HAP-1 (cell line): Measurements from ENCODE around the gene ADAMTS17.

Experiments used
- DNase-seq, 2 experiments: peaks; one replicate each; pipeline ENCODE4 v3.0.0-alpha.2; 2016 to 2020; ENCODE audit warnings: low spot score in 2 of 2
- H3K27me3 ChIP-seq: fragments of 250-450 bp; sonication (Bioruptor Pico); 2 replicates; pipeline ENCODE4 v1.5.1; 2020; ENCODE audit warnings: low read depth, mild to moderate bottlenecking, moderate library complexity
- H3K36me3 ChIP-seq: fragments of 250-450 bp; sonication (Bioruptor Pico); replicated peaks from 2 replicates; pipeline ENCODE4 v1.5.1; 2020; ENCODE audit warnings: mild to moderate bottlenecking
- H3K4me1 ChIP-seq: fragments of 250-450 bp; sonication (Bioruptor Pico); 2 replicates; pipeline ENCODE4 v1.5.1; 2020; ENCODE audit warnings: mild to moderate bottlenecking
- H3K4me3 ChIP-seq: fragments of 250-450 bp; sonication (Bioruptor Pico); 2 replicates; pipeline ENCODE4 v1.5.1; 2020; ENCODE audit warnings: mild to moderate bottlenecking, moderate library complexity
- H3K9me3 ChIP-seq: fragments of 250-450 bp; sonication (Bioruptor Pico); 2 replicates; pipeline ENCODE4 v1.5.1; 2020; ENCODE audit warnings: mild to moderate bottlenecking, moderate library complexity
- in situ Hi-C: fragments of 300-500 bp; cut with MboI; formaldehyde crosslinking; loops from 3 replicates; pipeline ENCODE4 v1.14.3; 2020; ENCODE audit warnings: low sequenced_read_pairs, inconsistent platforms, mixed read lengths

Gene ADAMTS17

DNA sequence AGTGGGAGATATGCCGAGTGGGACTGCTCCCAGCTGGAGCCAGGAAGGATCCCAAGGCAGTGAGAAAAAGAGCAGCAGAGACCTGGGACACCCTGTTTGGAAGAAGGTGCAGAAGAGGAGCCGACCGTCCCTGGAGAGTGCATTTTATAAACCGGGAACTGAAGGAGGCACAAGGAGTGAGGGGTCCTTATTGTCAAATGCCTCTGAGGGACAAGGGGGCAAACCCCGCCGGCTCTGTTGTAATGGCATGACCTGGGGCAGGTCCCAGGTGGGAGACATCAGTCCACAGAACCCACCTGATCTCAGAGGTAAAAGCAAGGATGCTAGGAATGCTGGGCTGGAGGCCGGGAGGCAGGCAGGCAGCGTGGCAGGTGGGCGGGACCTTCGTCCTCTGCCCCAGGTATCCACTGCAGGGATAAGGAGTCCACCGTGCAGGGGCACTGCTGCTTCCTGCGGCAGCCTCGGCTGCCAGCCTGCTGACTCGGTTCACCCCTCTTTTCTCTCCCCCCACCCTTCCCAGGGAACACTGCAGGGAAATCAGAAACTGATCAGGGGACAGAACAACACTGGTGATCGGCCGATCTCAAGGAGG is 26.9 kb downstream of the ADAMTS17 start:
- Histone ChIP-seq H3K36me3 (no peaks in the 10 kb centered on the region), H3K4me3 (no peak overlapping the region), H3K27me3 (no peaks in the 10 kb centered on the region), H3K9me3 (no peaks in the 10 kb centered on the region), H3K4me1 (no peaks in the 10 kb centered on the region)
- in situ Hi-C loops = no loop called here
- no peak for DNase-seq

DNA sequence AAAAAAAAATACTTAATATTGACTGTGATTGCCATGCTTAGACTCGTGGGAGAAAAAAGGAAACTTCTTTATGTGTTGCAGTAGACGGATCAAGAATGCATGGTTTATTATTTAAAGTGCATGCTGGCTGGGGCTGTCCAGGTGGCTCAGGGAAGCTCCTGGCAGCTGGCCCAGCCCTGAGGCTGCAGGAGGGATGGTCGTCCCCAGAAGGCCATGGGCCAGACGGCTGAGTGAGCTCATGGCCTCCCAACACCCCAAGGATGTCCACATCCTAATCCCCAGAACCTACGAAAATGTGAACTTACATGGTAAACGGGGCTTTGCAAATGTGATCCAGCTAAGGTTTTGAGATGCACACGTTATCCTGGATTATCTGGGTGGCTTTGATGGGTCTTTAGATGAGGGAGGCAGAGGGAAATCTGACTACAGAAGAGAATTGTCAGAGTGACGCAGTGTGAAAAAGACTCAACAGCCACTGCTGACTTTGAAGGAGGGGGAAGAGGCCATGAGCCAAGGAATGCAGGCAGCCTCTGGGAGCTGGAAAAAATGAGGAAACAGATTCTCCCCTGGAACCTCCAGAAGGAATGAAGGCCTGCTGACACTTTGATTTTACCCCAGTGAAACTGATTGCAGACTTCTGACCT is 29.8 kb downstream of the ADAMTS17 start:
- in situ Hi-C loops = no loop called here
- DNase-seq = no peak
- no peaks in the 10 kb centered on the region for H3K27me3 ChIP-seq
- no peaks in the 10 kb centered on the region for H3K9me3 ChIP-seq
- no peak overlapping the region for H3K4me3 ChIP-seq
- H3K36me3 ChIP-seq = no peaks in the 10 kb centered on the region
- no peaks in the 10 kb centered on the region for H3K4me1 ChIP-seq

DNA sequence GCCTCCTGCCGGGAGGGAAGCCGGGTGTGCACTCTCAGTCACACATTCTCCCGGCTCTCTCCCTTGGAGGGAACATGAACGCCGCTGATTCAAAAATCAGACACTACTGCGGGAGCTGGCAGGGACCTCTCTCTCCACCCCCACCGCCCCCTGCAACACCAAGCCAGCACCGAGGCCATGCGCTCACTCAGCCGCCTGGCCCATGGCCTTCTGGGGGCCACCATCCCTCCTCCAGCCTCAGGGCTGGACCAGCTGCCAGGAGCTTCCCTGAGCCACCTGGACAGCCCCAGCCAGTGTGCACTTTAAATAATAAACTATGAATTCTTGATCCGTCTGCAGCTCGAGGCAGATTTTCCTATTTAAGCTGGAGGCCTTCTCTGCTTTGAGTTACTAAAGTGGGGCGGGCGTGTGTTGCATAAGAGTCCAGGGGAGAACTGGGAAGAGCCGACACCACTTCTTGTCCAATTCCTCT is 30.6 kb downstream of the ADAMTS17 start:
- Histone ChIP-seq H3K9me3 (no peaks in the 10 kb centered on the region), H3K4me1 (no peaks in the 10 kb centered on the region), H3K4me3 (no peak overlapping the region), H3K27me3 (no peaks in the 10 kb centered on the region), H3K36me3 (no peaks in the 10 kb centered on the region)
- in situ Hi-C loops = no loop called here
- DNase-seq = no peak

DNA sequence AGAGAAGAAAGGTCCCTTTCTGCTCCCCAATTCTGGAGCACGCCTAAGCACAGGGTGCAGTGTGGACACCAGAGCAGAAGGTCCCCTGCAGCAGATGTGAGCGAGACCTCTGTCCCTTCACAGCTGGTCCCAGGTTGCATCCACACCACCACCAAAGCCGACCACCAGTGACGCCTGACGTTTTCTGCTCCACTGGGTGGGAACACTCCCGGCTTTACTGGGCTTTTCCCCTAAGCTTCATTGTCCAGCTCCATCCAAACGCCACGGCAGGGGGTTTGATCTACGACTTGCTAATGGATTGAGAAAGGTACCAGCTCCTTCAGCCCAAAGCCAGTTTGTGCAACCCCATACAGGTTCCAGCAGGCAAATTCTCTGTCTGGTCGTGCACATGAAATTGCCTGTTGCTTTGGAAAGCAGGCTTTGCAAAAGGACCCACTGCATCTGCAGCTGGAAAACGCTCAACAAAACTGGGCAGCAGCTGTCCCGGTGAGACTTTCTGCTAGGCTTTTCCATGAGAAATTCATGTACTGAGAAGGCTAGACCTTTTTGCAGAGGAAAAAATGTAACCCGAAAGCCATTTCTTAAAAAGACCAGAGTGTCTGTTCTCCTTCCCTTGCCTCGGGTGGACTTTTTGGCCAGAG is 31.1 kb downstream of the ADAMTS17 start:
- no peak for DNase-seq
- Histone ChIP-seq H3K36me3 (no peaks in the 10 kb centered on the region), H3K9me3 (no peaks in the 10 kb centered on the region), H3K27me3 (no peaks in the 10 kb centered on the region), H3K4me1 (no peaks in the 10 kb centered on the region), H3K4me3 (no peak overlapping the region)
- in situ Hi-C loops = no loop called here

DNA sequence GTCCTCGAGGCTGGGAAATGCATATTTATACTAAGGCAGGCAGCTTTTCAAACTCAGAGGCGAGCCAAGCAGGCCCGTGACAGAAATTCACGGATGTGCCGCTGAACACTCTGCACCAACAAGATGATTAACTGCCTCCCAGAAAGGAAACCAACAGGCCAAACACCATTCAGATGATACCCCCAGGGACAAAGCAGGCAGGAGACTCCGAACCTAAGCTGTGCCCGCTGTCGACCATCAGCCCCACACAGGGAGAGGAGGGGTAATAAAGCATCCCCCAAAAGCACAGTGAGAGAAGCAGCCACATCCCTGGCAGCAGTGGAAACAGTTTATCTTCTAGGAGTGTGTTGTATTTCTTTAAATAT is 31.8 kb downstream of the ADAMTS17 start:
- in situ Hi-C loops = no loop called here
- Histone ChIP-seq H3K4me3 (no peak overlapping the region), H3K9me3 (no peaks in the 10 kb centered on the region), H3K4me1 (no peaks in the 10 kb centered on the region), H3K36me3 (no peaks in the 10 kb centered on the region), H3K27me3 (no peaks in the 10 kb centered on the region)
- DNase-seq = no peak

DNA sequence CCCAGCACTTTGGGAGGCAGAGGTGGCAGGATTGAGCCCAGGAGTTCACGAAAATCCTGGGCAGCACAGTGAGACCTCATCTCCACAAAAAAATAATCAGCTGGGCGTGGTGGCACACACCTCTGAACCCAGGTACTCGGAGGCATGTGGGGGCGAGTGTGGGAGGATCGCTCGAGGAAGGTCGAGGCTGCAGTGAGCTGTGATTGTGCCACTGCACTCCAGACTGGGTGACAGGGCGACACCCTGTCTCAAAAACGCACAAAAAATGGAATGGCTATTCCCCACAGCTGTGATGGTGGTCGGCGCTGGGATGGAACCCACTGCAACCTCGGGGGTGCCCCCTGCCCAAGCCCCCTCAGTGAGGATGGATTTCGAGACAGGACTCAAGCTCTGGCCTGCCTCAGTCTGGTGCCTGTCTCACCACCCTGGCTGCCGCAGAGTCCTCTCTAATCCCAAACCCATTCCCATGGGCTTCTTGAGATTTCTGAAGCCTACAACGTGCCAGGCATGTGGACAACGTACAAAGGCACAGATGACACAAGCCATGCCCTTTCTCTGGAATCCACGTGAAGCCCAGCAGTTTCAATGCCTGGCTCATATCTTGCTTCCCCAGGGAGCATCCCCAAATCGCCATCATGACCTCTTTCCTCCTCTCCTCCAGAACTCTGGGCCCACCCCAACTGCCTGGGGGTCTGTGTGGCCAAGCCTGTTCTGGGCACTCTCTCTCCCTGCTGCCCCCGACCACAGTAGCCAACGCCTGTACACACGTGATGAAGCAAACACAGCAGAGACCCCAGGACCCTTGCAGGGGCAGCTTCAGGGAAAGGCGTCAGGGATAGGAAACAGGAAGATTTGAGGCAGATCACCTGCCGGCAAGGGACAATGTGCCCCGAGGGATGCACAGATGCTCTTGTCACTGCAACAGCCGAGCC is 32.4 kb downstream of the ADAMTS17 start:
- Histone ChIP-seq H3K4me1 (no peaks in the 10 kb centered on the region), H3K27me3 (no peaks in the 10 kb centered on the region), H3K4me3 (no peak overlapping the region), H3K36me3 (no peaks in the 10 kb centered on the region), H3K9me3 (no peaks in the 10 kb centered on the region)
- in situ Hi-C loops = no loop called here
- no peak for DNase-seq

DNA sequence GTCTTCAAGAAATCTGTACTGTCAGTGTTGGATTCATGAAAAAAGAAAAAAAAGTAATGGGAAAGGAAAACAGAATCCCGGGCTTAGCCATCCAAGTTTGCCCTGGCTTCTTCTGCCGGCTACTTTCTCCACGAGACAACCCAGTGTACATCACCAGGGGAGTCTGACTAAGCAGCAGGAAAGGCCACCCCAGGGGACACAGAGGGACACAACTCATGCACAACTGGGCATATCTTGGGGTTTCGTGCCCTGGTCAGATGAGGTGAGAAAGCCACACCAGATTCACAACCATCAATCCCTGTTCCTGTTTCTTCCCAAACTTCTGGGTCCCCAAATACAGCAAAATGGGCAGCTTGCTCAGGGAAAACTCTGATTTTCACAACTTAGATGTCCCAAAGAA is 33.2 kb downstream of the ADAMTS17 start:
- in situ Hi-C loops = no loop called here
- no peaks in the 10 kb centered on the region for H3K9me3 ChIP-seq
- H3K4me3 ChIP-seq = no peak overlapping the region
- no peaks in the 10 kb centered on the region for H3K36me3 ChIP-seq
- no peaks in the 10 kb centered on the region for H3K4me1 ChIP-seq
- H3K27me3 ChIP-seq = no peaks in the 10 kb centered on the region
- DNase-seq = no peak

DNA sequence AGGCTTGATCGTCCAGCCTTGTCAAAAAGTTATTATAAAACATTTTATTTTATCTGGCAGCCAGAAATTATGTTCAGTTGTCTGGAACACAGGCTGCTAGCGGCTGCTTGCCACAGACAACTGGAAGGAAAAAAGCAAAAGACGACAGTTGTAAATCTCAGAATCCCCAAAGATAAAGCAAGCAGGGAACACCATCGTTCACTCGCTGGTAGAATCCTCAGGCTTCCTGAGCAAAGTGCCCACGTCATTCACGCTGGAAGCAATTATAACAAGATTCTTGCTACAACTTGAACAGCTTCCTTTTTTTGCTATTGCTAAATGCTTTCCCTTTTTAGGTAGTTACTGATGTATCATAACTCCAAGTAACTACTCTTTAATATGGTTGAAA is 33.6 kb downstream of the ADAMTS17 start:
- no peak for DNase-seq
- in situ Hi-C loops = no loop called here

DNA sequence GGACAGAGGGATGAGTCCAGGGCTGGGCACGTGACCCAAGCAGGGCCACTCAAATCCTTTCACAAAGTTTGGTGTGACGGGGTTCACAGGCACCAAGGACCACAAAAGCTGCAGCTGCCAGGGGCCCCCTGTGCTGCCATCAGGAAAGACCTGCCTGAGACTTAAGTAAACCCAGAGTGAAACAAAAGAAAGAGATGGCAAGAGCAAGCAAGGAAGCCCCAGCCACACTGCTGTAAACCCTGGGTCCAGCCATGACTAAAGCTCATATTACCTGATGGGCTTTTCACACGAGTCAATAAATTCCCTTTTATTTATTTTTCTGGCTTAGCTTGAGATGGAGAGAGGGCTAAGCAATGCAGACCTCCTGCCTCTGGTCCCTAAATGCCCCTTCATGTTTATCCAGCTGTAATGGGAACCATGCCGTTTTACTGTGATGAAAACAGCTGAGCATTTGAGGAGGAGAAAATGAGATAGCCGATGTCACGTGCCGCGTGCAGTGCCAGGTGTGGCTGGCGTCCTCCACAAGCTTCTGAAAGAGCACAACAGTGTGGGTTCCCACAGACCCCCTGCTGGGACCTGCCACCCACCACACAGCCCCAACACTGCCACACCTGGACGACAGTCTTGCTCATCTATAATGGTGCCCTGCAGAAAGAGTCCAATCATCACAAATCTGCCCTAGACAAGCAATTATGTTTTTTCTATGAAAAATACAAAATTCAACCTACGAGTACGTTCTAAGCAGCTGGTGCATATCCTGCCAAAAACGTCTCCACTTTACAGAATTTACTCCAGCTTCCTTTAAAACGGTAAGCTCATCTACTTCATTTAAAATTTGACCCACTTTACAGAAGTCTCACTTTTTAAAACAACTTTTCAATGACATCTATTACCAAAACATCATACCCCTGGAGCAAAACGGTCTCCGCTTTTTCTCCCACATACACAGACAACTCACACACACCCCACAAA is 34.2 kb downstream of the ADAMTS17 start:
- DNase-seq = no peak
- in situ Hi-C loops = no loop called here
- H3K36me3 ChIP-seq = no peaks in the 10 kb centered on the region
- H3K9me3 ChIP-seq = no peaks in the 10 kb centered on the region
- no peaks in the 10 kb centered on the region for H3K27me3 ChIP-seq
- H3K4me3 ChIP-seq = no peak overlapping the region
- no peaks in the 10 kb centered on the region for H3K4me1 ChIP-seq

More for the DNA sequence above, 33.6 kb downstream of the ADAMTS17 start:
- H3K9me3 ChIP-seq = no peaks in the 10 kb centered on the region
- H3K4me1 ChIP-seq = no peaks in the 10 kb centered on the region
- H3K36me3 ChIP-seq = no peaks in the 10 kb centered on the region
- no peak overlapping the region for H3K4me3 ChIP-seq
- H3K27me3 ChIP-seq = no peaks in the 10 kb centered on the region

DNA sequence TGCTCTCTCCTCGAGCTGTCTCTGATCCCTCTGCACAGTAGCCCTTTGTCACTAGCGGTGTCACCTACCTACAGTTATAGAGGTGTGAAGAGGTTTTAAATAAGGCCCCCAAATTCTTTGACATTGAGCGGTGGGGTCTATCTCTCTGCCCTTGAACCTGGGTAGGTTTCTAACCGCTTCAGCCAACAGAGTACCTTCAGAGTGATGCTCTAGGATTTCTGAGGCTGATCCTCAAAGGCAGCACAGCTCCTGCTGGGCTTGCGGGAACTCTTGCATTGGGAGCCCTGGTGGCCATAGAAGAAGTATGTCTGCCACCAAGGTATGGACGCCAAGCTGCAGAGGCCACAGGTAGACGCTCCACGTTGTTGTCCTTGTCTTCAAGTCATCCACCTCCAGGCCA is 35.7 kb downstream of the ADAMTS17 start:
- H3K27me3 ChIP-seq = no peaks in the 10 kb centered on the region
- in situ Hi-C loops = no loop called here
- H3K4me3 ChIP-seq = no peak overlapping the region
- no peaks in the 10 kb centered on the region for H3K4me1 ChIP-seq
- H3K36me3 ChIP-seq = no peaks in the 10 kb centered on the region
- DNase-seq = no peak
- no peaks in the 10 kb centered on the region for H3K9me3 ChIP-seq

DNA sequence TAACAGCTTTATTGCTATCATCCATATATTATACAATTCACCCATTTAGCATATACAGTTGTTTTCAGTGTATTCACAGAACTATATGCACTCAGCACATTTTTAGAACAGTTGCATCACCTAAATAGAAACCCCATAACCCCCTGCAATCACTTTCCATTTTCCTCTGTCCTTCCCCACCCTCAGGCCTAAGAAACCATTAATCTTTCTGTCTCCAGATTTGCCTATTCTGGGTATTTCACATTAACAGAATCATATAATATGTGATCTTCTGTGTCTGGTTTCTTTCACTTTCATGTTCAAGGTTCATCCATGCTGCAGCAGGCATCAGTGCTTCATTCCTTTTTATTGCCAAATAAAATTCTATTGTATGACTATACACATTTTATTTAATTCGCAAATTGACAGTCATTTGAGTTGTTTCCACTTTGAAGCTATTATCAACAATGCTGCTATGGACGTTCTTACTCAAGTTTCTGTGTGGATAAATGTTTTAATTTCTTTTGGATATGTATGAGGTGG is 39.8 kb downstream of the ADAMTS17 start:
- H3K4me1 ChIP-seq = no peaks in the 10 kb centered on the region
- H3K9me3 ChIP-seq = no peaks in the 10 kb centered on the region
- no peaks in the 10 kb centered on the region for H3K36me3 ChIP-seq
- no peak overlapping the region for H3K4me3 ChIP-seq
- in situ Hi-C loops = no loop called here
- DNase-seq = no peak
- no peaks in the 10 kb centered on the region for H3K27me3 ChIP-seq

DNA sequence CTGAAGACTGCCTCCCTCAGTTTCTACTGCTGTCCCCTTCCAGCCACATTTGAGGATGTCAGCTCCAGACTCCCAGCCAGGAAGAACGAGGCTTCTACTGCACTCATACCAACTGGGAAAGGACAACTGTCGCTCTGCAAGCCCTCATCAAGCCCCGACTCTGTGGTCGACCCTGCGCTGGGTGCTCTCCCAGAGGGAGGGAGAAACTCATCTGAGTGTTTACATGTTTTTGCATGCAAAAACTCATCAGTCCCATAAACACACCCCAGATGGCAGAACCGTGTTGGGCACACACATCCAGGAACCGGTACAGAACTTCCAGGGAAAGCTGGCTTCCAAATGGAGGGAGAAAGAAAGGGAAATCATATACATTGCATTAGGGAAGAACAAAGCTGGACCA is 43.5 kb downstream of the ADAMTS17 start:
- Histone ChIP-seq H3K9me3 (no peaks in the 10 kb centered on the region), H3K4me1 (no peaks in the 10 kb centered on the region), H3K36me3 (no peaks in the 10 kb centered on the region), H3K4me3 (no peak overlapping the region), H3K27me3 (no peaks in the 10 kb centered on the region)
- no peak for DNase-seq
- in situ Hi-C loops = no loop called here

DNA sequence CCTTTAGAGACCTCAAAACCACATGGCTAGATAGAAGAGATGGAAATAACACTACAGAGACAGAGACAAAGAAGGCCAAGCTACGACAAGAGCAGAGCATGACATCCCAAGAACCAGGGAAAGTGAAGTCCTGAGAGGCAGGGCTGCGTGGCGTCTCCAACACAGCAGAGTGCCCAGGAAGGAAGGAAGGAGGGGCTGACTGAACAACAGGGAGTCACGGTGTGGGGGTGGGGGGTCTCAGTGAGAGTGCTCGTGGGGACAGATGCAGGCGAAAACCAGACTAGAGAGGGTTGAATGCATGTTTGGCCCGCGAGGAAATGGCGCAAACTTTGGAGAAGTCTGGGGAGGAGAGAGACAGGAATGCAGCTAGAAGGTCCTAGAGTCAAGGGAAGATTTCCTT is 44.0 kb downstream of the ADAMTS17 start:
- Histone ChIP-seq H3K4me1 (no peaks in the 10 kb centered on the region), H3K36me3 (no peaks in the 10 kb centered on the region), H3K4me3 (no peak overlapping the region), H3K9me3 (no peaks in the 10 kb centered on the region), H3K27me3 (no peaks in the 10 kb centered on the region)
- in situ Hi-C loops = no loop called here
- no peak for DNase-seq
